GM19193 (cell line): ENCODE measurements around the gene ERICH4.

ENCODE experiments used
- POLR2A ChIP-seq: IDR thresholded peaks from 4 replicates; pipeline ENCODE4 v1.6.1; 2011; ENCODE audit not compliant: insufficient read depth, insufficient read length; ENCODE audit errors: extremely low read depth

ERICH4 gene

GRCh38 chr19:41441321-41441945 lies 1.5 kb upstream of the ERICH4 start:
- TF ChIP-seq POLR2A: no peak

GRCh38 chr19:41443813-41444455 lies 978 bp downstream of the ERICH4 start:
- TF ChIP-seq POLR2A: no peak

- no peak for TF ChIP-seq POLR2A
These were observed 2.6 kb downstream of the ERICH4 start for GRCh38 chr19:41445575-41445974.

- no peak for TF ChIP-seq POLR2A
These were observed 4.9 kb downstream of the ERICH4 start for GRCh38 chr19:41447732-41448332.

- TF ChIP-seq POLR2A: no peak
These were observed 6.3 kb downstream of the ERICH4 start for GRCh38 chr19:41449079-41449864.

GRCh38 chr19:41449865-41450178 lies 6.9 kb downstream of the ERICH4 start:
- no peak for TF ChIP-seq POLR2A

- no peak for TF ChIP-seq POLR2A
These were observed 9.8 kb downstream of the ERICH4 start for GRCh38 chr19:41452584-41453275.

- TF ChIP-seq POLR2A: no peak
These were observed 13.0 kb downstream of the ERICH4 start for GRCh38 chr19:41455936-41456335.

GRCh38 chr19:41456342-41456918 lies 13.5 kb downstream of the ERICH4 start:
- no peak for TF ChIP-seq POLR2A

- no peak for TF ChIP-seq POLR2A
These were observed 14.3 kb downstream of the ERICH4 start for GRCh38 chr19:41457241-41457640.

GRCh38 chr19:41462497-41462896 lies 19.5 kb downstream of the ERICH4 start:
- no peak for TF ChIP-seq POLR2A

GRCh38 chr19:41476583-41476982 lies 33.6 kb downstream of the ERICH4 start:
- no peak for TF ChIP-seq POLR2A

GRCh38 chr19:41478171-41478570 lies 35.2 kb downstream of the ERICH4 start:
- TF ChIP-seq POLR2A: no peak

- TF ChIP-seq POLR2A: no peak
These were observed 36.2 kb downstream of the ERICH4 start for GRCh38 chr19:41478875-41479756.

GRCh38 chr19:41479757-41480191 lies 36.8 kb downstream of the ERICH4 start:
- no peak for TF ChIP-seq POLR2A

GRCh38 chr19:41480336-41480735 lies 37.4 kb downstream of the ERICH4 start:
- TF ChIP-seq POLR2A: no peak
